Glutamatergic neuron (in vitro differentiated cells): ENCODE results near the gene CASKIN1. TPM values are rescaled to one million over a fixed set of nuclear protein-coding genes. Genes with fewer than 3 reads are reported as not detected.

Experiments used
- DNase-seq: peaks from one replicate; pipeline ENCODE4 v3.0.0; 2022
- H3K27ac Mint-ChIP-seq: one replicate; pipeline ENCODE4 v1.8.0; 2020; ENCODE audit warnings: mild to moderate bottlenecking, mixed read lengths, inconsistent platforms; ENCODE audit not compliant: unreplicated experiment
- H3K27me3 Mint-ChIP-seq: one replicate; pipeline ENCODE4 v1.8.0; 2020; ENCODE audit warnings: mild to moderate bottlenecking, moderate library complexity, mixed read lengths, inconsistent platforms; ENCODE audit not compliant: unreplicated experiment
- H3K36me3 Mint-ChIP-seq: one replicate; pipeline ENCODE4 v1.8.0; 2020; ENCODE audit warnings: mild to moderate bottlenecking, mixed read lengths, inconsistent platforms; ENCODE audit not compliant: unreplicated experiment
- H3K4me1 Mint-ChIP-seq: one replicate; pipeline ENCODE4 v1.8.0; 2020; ENCODE audit warnings: mild to moderate bottlenecking, low read depth, mixed read lengths, inconsistent platforms; ENCODE audit not compliant: unreplicated experiment
- H3K4me3 Mint-ChIP-seq: one replicate; pipeline ENCODE4 v1.8.0; 2020; ENCODE audit warnings: mild to moderate bottlenecking, mixed read lengths, inconsistent platforms; ENCODE audit not compliant: unreplicated experiment
- H3K9me3 Mint-ChIP-seq: one replicate; pipeline ENCODE4 v1.8.0; 2020; ENCODE audit warnings: mild to moderate bottlenecking, moderate library complexity, mixed read lengths, inconsistent platforms; ENCODE audit not compliant: unreplicated experiment
- total RNA-seq: library from RNA; stranded (reverse); fragmentation: NEBNext Ultra II Directional; extraction: Animal tissue kit (Norgen Biotek cat#: 25700); gene quantifications from one replicate; pipeline ENCODE4 v1.2.1, GENCODE V29; 2021; ENCODE audit not compliant: unreplicated experiment
- TF ChIP-seq, protein P1 (sequence below): fragments of 200-600 bp; sonication (generic); IDR thresholded peaks from one replicate; pipeline ENCODE4 v1.5.0; 2021; ENCODE audit not compliant: partially characterized antibody, unreplicated experiment

CASKIN1 gene
- total RNA-seq, 1 donor from 2014 or later, result 31.6 TPM

DNA sequence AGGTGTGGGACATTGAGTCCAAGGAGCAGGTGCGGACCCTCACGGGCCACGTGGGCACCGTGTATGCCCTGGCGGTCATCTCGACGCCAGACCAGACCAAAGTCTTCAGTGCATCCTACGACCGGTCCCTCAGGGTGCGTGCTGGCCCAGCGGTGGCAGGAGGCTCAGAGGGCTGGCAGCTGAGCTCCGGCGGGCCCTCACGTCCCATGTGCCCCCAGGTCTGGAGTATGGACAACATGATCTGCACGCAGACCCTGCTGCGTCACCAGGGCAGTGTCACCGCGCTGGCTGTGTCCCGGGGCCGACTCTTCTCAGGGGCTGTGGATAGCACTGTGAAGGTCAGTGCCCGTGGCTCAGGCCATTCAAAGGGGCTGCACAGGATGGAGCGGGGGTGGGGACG is 20.4 kb downstream of the CASKIN1 start:
- Mint-ChIP-seq H3K9me3 (no peaks in the 10 kb centered on the region), H3K4me3 (no peak overlapping the region), H3K4me1 (no peaks in the 10 kb centered on the region), H3K27me3 (peaks cover 2% of the 10 kb centered on the region), H3K36me3 (no peaks in the 10 kb centered on the region), H3K27ac (no peak overlapping the region)
- TF ChIP-seq, protein P1, sequence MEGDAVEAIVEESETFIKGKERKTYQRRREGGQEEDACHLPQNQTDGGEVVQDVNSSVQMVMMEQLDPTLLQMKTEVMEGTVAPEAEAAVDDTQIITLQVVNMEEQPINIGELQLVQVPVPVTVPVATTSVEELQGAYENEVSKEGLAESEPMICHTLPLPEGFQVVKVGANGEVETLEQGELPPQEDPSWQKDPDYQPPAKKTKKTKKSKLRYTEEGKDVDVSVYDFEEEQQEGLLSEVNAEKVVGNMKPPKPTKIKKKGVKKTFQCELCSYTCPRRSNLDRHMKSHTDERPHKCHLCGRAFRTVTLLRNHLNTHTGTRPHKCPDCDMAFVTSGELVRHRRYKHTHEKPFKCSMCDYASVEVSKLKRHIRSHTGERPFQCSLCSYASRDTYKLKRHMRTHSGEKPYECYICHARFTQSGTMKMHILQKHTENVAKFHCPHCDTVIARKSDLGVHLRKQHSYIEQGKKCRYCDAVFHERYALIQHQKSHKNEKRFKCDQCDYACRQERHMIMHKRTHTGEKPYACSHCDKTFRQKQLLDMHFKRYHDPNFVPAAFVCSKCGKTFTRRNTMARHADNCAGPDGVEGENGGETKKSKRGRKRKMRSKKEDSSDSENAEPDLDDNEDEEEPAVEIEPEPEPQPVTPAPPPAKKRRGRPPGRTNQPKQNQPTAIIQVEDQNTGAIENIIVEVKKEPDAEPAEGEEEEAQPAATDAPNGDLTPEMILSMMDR, result no peak
- no peak for DNase-seq

DNA sequence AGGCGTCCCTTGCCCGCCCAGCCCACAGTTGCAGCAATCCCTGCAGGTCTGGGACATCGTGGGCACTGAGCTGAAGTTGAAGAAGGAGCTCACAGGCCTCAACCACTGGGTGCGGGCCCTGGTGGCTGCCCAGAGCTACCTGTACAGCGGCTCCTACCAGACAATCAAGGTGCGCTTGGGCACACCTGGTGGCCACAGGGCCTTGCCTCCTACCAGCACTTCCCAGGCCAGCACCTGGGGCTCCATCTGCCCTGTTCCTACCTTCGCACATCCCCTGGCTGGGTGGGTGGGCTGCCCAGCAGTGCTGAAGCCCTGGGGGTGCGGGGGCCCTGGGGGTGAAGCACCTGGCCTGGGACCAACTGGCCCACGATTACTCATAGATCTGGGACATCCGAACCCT is 21.0 kb downstream of the CASKIN1 start:
- Mint-ChIP-seq H3K27me3 (peaks cover 2% of the 10 kb centered on the region), H3K4me3 (no peak overlapping the region), H3K27ac (no peak overlapping the region), H3K36me3 (no peaks in the 10 kb centered on the region), H3K9me3 (no peaks in the 10 kb centered on the region), H3K4me1 (no peaks in the 10 kb centered on the region)
- no peak for DNase-seq
- TF ChIP-seq, protein P1, result no peak

DNA sequence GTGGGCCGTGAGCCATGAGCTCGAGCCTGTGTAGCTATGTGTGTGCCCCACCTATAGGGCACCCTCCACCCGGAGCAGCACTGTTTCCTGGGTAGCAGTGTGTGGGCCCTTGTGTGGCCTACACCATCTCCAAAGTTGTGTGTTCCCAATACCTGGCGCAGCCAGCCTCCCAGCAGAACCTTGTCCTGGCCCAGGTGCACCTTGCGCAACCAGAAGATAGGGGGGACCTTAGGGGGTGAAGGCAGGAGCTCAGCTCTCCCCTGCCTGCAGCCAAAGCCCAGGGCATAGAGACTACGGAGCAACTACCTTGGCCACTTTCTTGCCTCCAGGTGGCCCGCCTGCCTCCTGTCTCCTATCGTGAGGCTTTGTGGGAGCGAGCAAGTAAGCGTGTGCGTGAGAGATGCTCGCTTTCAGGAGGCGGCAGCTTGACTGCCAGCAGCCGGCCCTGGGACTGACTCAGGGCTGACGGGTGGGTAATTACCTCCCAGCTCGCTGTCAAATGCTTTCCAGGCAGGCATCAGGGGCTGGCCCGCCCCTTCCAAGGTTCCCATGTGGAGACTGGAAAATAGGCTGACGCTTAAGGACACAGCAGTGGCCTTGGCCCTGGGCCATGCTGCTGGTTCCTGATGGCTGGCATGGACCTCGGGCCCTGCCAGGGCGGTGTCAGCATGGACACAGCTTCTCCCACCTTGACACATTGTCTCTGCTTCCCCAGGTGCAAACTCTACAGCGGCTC is 21.8 kb downstream of the CASKIN1 start:
- Mint-ChIP-seq H3K27me3 (peaks cover 2% of the 10 kb centered on the region), H3K9me3 (no peaks in the 10 kb centered on the region), H3K27ac (no peak overlapping the region), H3K36me3 (no peaks in the 10 kb centered on the region), H3K4me3 (no peak overlapping the region), H3K4me1 (no peaks in the 10 kb centered on the region)
- TF ChIP-seq, protein P1, result no peak
- no peak for DNase-seq

DNA sequence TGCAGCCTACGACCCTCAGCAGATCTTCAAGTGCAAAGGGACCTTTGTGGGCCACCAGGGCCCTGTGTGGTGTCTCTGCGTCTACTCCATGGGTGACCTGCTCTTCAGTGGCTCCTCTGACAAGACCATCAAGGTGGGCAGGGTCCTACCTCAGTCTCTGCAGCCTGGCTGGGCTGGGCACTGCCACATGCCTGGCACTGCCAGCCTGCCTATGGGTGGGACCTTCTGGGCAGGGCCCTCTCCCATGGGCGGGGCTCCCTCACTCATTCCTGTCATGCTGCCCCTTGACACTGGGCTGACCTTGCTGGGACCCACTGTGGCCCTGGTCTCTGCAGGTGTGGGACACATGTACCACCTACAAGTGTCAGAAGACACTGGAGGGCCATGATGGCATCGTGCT is 22.5 kb downstream of the CASKIN1 start:
- no peaks in the 10 kb centered on the region for H3K4me1 Mint-ChIP-seq
- peaks cover 2% of the 10 kb centered on the region for H3K27me3 Mint-ChIP-seq
- H3K9me3 Mint-ChIP-seq, result no peaks in the 10 kb centered on the region
- TF ChIP-seq, protein P1, result no peak
- DNase-seq, result no peak
- H3K36me3 Mint-ChIP-seq, result no peaks in the 10 kb centered on the region
- no peak overlapping the region for H3K4me3 Mint-ChIP-seq
- H3K27ac Mint-ChIP-seq, result no peak overlapping the region

DNA sequence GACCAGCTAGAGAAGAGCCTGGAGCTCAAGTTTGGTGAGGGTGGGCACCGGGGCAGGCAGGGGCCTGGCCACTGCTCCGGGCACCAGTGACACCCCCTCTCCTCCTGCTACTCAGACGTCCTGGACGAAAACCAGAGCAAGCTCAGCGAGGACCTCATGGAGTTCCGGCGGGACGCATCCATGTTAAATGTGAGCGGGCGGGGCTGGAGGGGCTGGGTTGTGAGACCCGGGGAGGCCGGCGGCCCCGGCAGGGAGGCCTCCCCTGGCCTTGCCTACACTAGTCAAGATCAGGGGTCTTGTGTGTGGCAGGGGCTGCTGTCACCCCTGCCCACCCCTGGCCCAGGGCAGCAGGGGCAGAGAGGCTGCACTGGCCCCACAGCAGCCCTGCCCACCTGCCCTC is 23.0 kb downstream of the CASKIN1 start:
- Mint-ChIP-seq H3K36me3 (no peaks in the 10 kb centered on the region), H3K4me1 (peaks cover under 1% of the 10 kb centered on the region), H3K4me3 (no peak overlapping the region), H3K27ac (no peak overlapping the region), H3K27me3 (peaks cover 2% of the 10 kb centered on the region), H3K9me3 (no peaks in the 10 kb centered on the region)
- DNase-seq, result no peak
- TF ChIP-seq, protein P1, result no peak
